Mesenteric fat pad (tissue), 1 donor: ENCODE measurements around the gene RNF224. TPM values are rescaled to one million over a fixed set of nuclear protein-coding genes. Genes with fewer than 3 reads are reported as not detected.

Experiments used
- DNase-seq: peaks from one replicate; pipeline ENCODE4 v3.0.0-alpha.2; 2020; ENCODE audit warnings: low spot score
- long read RNA-seq: library from polyadenylated mRNA; unstranded; transcript quantifications from one replicate; pipeline ENCODE4 v2.0.0, GENCODE V29; 2020
- total RNA-seq: library from RNA; stranded (reverse); fragmentation: NEBNext Ultra II Directional; extraction: Animal tissue kit (Norgen Biotek cat#: 25700); gene quantifications from one replicate; pipeline ENCODE4 v1.2.1, GENCODE V29; 2021
- donor health status: DM: yes; HTN: yes; CAD: no.

Gene RNF224
- total RNA-seq, result not detected
- long read RNA-seq, result 0 reads

- no peak for DNase-seq
Measured at GRCh38 chr9:137227054-137227852, at the start of gene RNF224. Gene RNF224 (plus strand): TSS chr9:137227502. CDS start chr9:137228336, 834 bp downstream.

- DNase-seq, result no peak
Measured at GRCh38 chr9:137178201-137178938, 48.9 kb upstream of the RNF224 start.

- DNase-seq, result no peak
Measured at GRCh38 chr9:137178939-137179630, 48.2 kb upstream of the RNF224 start.

GRCh38 chr9:137179761-137180160, 47.5 kb upstream of the RNF224 start:
- DNase-seq, result no peak

- DNase-seq, result no peak
Measured at GRCh38 chr9:137180491-137180890, 46.8 kb upstream of the RNF224 start.

- DNase-seq, result no peak
Measured at GRCh38 chr9:137181680-137182079, 45.6 kb upstream of the RNF224 start.

GRCh38 chr9:137182836-137183235, 44.5 kb upstream of the RNF224 start:
- no peak for DNase-seq

- no peak for DNase-seq
Measured at GRCh38 chr9:137183980-137184595, 43.2 kb upstream of the RNF224 start.

- no peak for DNase-seq
Measured at GRCh38 chr9:137184881-137185660, 42.2 kb upstream of the RNF224 start.

GRCh38 chr9:137185921-137186320, 41.4 kb upstream of the RNF224 start:
- no peak for DNase-seq

- DNase-seq, result no peak
Measured at GRCh38 chr9:137186385-137186784, 40.9 kb upstream of the RNF224 start.

GRCh38 chr9:137187386-137187785, 39.9 kb upstream of the RNF224 start:
- DNase-seq, result no peak

GRCh38 chr9:137188086-137188489, 39.2 kb upstream of the RNF224 start:
- DNase-seq, result no peak

- peak; percentile 99 for DNase-seq
Measured at GRCh38 chr9:137188490-137189296, 38.6 kb upstream of the RNF224 start, which contains the start of the genes ANAPC2 and SSNA1. Gene ANAPC2 (minus strand): TSS chr9:137188560. CDS start chr9:137188532, 28 bp downstream. Gene SSNA1 (plus strand): TSS chr9:137188676. CDS start chr9:137188727, 51 bp downstream.

GRCh38 chr9:137189297-137190295, 37.7 kb upstream of the RNF224 start:
- no peak for DNase-seq

GRCh38 chr9:137190315-137190856, 36.9 kb upstream of the RNF224 start:
- no peak for DNase-seq

GRCh38 chr9:137191245-137191644, 36.1 kb upstream of the RNF224 start:
- DNase-seq, result no peak
